Upper lobe of left lung (tissue), 6 donors: ENCODE data around the gene NBAS. TPM values are rescaled to one million over a fixed set of nuclear protein-coding genes. Genes with fewer than 3 reads are reported as not detected.

Experiments used
- ATAC-seq, 2 donors: fragments of 200-7000 bp; cut with Tn5 transposase; one replicate each; pipeline ENCODE4 v1.9.1; 2022; ENCODE audit warnings: mild to moderate bottlenecking in 2 of 2, moderate library complexity in 2 of 2; ENCODE audit not compliant: low FRiP score in 2 of 2
- DNase-seq, 2 donors: peaks; one replicate each; pipeline ENCODE4 v3.0.0-alpha.2; 2019 to 2020
- H3K27ac ChIP-seq, 4 donors: fragments of 200-600 bp; sonication (generic); one replicate each; pipeline ENCODE4 v1.5.1; 2016 to 2019
- H3K27me3 ChIP-seq, 4 donors: fragments of 200-600 bp; sonication (generic); one replicate each; pipeline ENCODE4 v1.5.1; 2017 to 2019
- H3K36me3 ChIP-seq, 4 donors: fragments of 200-600 bp; sonication (generic); one replicate each; pipeline ENCODE4 v1.5.1; 2016 to 2019
- H3K4me1 ChIP-seq, 4 donors: fragments of 200-600 bp; sonication (generic); one replicate each; pipeline ENCODE4 v1.5.1; 2018 to 2019
- H3K4me3 ChIP-seq, 4 donors: fragments of 200-600 bp; sonication (generic); one replicate each; pipeline ENCODE4 v1.5.1; 2017 to 2019; ENCODE audit warnings: mild to moderate bottlenecking in 2 of 4, moderate library complexity in 1 of 4
- H3K9me3 ChIP-seq, 4 donors: fragments of 200-600 bp; sonication (generic); one replicate each; pipeline ENCODE4 v1.5.1; 2018 to 2019
- EP300 ChIP-seq, 4 donors: sonication (generic); formaldehyde crosslinking; IDR thresholded peaks; one replicate each; pipeline ENCODE4 v1.5.1; 2017; ENCODE audit warnings: antibody characterized with exemption in 4 of 4, control low read depth in 2 of 4
- POLR2A ChIP-seq, 4 donors: fragments of 450-650 bp; IDR thresholded peaks; one replicate each; pipeline ENCODE4 v1.5.1; 2016 to 2017; ENCODE audit warnings: antibody characterized with exemption in 4 of 4, mild to moderate bottlenecking in 2 of 4
- POLR2AphosphoS5 ChIP-seq, 2 donors: sonication (generic); formaldehyde crosslinking; IDR thresholded peaks; one replicate each; pipeline ENCODE4 v1.5.1; 2017; ENCODE audit warnings: antibody characterized with exemption in 2 of 2
- WGBS, 2 donors: methylation state at CpG; one replicate each; pipeline ENCODE4 v1.1.5; 2017 to 2018; 5-methylcytosine and 5-hydroxymethylcytosine counted together
- total RNA-seq, 6 donors: library from RNA; depleted of rRNA in 4 of 6; stranded (reverse); fragments of >200 nt in 4 of 6; gene quantifications; one replicate each; pipeline versions ENCODE4 v1.1.0 to v1.2.1, GENCODE V29; 2016 to 2021
- TF ChIP-seq, protein P1 (sequence below), 6 experiments: fragments of 450-650 bp in 4 of 6; fragments of 200-600 bp in 2 of 6; sonication (generic) in 2 of 6; IDR thresholded peaks; one replicate each; pipeline ENCODE4 v1.5.1; 2016 to 2019; ENCODE audit warnings: antibody characterized with exemption in 6 of 6
- donor health status: DM: no; HTN: no; CAD: no; lungs with moderate emphysema.
- donor health status: DM: no; HTN: yes; CAD: no; lungs with severe emphysema.

NBAS gene
- total RNA-seq, 6 donors from 2014 or later: 33.2 to 75.5 (median 43.1) TPM

DNA sequence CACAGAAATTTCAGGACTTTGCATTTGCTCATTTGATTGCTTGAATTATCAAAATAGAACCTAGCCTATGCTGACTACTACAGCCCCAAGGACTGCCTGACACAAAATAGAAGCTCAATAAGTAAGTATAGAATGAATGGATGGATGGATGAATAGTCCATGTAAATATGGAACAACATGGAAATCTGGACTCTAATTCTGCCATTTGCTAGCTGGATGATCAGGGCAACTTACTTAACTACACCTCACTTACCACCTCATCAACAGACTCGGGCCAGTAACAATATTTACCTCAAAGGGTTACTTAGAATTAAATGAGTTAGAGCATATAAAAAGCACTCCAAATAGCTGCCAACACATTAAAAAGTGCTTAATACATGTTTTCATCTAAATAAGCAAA, 50.6 kb downstream of the NBAS start:
- no peak for ATAC-seq
- 90 to 93% methylated on average over 1 of the region's 1 CpG for WGBS, 2 donors
- no peaks in the 10 kb centered on the region for H3K9me3 ChIP-seq
- H3K4me3 ChIP-seq: no peak overlapping the region
- no peaks in the 10 kb centered on the region for H3K4me1 ChIP-seq
- no peaks in the 10 kb centered on the region for H3K27me3 ChIP-seq
- no peak for DNase-seq
- peaks cover 0 to 54% (median 7%) of the 10 kb centered on the region in 4 donors for H3K36me3 ChIP-seq
- H3K27ac ChIP-seq: no peak overlapping the region
- TF ChIP-seq, protein P1, sequence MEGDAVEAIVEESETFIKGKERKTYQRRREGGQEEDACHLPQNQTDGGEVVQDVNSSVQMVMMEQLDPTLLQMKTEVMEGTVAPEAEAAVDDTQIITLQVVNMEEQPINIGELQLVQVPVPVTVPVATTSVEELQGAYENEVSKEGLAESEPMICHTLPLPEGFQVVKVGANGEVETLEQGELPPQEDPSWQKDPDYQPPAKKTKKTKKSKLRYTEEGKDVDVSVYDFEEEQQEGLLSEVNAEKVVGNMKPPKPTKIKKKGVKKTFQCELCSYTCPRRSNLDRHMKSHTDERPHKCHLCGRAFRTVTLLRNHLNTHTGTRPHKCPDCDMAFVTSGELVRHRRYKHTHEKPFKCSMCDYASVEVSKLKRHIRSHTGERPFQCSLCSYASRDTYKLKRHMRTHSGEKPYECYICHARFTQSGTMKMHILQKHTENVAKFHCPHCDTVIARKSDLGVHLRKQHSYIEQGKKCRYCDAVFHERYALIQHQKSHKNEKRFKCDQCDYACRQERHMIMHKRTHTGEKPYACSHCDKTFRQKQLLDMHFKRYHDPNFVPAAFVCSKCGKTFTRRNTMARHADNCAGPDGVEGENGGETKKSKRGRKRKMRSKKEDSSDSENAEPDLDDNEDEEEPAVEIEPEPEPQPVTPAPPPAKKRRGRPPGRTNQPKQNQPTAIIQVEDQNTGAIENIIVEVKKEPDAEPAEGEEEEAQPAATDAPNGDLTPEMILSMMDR (IDR thresholded peaks at IDR 0.05): no peak
- TF ChIP-seq EP300 (IDR thresholded peaks at IDR 0.05) (no peak), POLR2A (IDR thresholded peaks at IDR 0.05) (no peak), POLR2AphosphoS5 (IDR thresholded peaks at IDR 0.05) (no peak)

DNA sequence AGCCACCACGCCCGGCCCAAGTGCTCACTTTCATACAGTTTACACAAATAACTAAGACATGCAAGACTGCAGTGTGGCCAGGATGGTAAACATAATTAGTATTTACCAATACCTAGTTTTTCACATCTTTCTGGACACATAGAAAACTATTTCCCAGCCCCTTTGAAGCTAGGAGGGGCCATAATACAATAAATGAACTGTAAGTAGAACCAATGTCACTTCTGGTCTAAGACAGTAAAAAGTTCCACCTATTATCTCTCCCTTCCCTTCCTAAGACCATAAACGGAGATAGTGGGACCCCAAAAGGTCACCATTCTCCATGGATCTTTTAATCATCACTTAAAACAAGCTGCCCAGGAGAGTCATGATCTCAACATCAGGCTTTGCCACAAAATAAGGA, 51.0 kb downstream of the NBAS start:
- TF ChIP-seq, protein P1 (IDR thresholded peaks at IDR 0.05): no peak
- no peak for TF ChIP-seq POLR2AphosphoS5 (IDR thresholded peaks at IDR 0.05)
- no peak for TF ChIP-seq EP300 (IDR thresholded peaks at IDR 0.05)
- no peak for TF ChIP-seq POLR2A (IDR thresholded peaks at IDR 0.05)
- Histone ChIP-seq H3K9me3 (no peaks in the 10 kb centered on the region), H3K4me1 (no peaks in the 10 kb centered on the region), H3K27me3 (no peaks in the 10 kb centered on the region), H3K27ac (no peak overlapping the region), H3K36me3 (peaks cover 0 to 50% (median 7%) of the 10 kb centered on the region in 4 donors), H3K4me3 (no peak overlapping the region)
- DNase-seq (no peak), ATAC-seq (no peak)
- WGBS, 2 donors: 97 to 100% methylated on average over 3 of the region's 3 CpGs

DNA sequence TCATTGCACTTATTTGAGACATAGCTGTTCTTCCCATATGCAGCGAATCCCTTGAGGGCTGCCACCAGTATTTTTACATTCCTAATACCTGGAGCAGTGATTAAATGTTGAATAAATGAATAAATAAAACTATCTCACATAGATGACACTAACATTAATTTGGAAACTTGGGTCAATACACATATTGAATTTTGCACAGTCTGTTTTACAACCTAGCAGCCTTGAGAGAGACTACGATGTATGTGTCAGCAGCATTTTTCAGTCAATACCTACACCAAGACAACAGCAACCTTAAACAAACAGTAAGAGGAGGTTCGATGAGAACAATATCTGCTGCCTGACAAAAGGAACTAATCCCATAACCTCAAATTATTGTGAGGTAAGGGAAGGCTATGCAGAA, 53.4 kb downstream of the NBAS start:
- TF ChIP-seq POLR2AphosphoS5 (IDR thresholded peaks at IDR 0.05) (no peak), POLR2A (IDR thresholded peaks at IDR 0.05) (no peak), EP300 (IDR thresholded peaks at IDR 0.05) (no peak)
- TF ChIP-seq, protein P1 (IDR thresholded peaks at IDR 0.05): no peak
- 93 to 97% methylated on average over 3 of the region's 3 CpGs for WGBS, 2 donors
- Histone ChIP-seq H3K36me3 (peaks cover 0 to 52% (median 10%) of the 10 kb centered on the region in 4 donors), H3K9me3 (no peaks in the 10 kb centered on the region), H3K27ac (no peak overlapping the region), H3K4me3 (no peak overlapping the region), H3K27me3 (no peaks in the 10 kb centered on the region), H3K4me1 (no peaks in the 10 kb centered on the region)
- no peak for ATAC-seq
- DNase-seq: no peak

DNA sequence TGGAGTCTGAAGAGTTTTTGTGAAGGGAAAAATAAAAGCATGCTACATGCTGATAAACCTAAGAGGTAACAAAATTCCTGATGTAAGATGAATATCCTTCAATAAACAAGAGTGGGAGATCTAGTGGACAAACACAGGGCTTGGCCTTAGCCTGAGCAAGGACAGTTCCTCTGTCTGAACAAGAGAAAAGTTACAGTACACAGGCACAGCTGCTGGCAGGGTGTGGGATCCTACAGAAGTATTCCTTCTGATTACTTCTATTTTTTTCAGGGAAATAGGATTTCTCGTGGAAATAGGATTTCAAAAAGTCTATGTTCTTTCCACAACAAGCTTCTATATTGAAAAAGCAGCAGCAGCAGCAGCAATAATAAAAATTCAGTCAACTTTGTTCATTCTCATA, 54.1 kb downstream of the NBAS start:
- ATAC-seq (no peak), DNase-seq (no peak)
- Histone ChIP-seq H3K9me3 (no peaks in the 10 kb centered on the region), H3K4me1 (no peaks in the 10 kb centered on the region), H3K27ac (no peak overlapping the region), H3K4me3 (no peak overlapping the region), H3K36me3 (peaks cover 0 to 51% (median 10%) of the 10 kb centered on the region in 4 donors), H3K27me3 (no peaks in the 10 kb centered on the region)
- 95 to 97% methylated on average over 1 of the region's 1 CpG for WGBS, 2 donors
- TF ChIP-seq, protein P1 (IDR thresholded peaks at IDR 0.05): no peak
- TF ChIP-seq EP300 (IDR thresholded peaks at IDR 0.05) (no peak), POLR2AphosphoS5 (IDR thresholded peaks at IDR 0.05) (no peak), POLR2A (IDR thresholded peaks at IDR 0.05) (no peak)

DNA sequence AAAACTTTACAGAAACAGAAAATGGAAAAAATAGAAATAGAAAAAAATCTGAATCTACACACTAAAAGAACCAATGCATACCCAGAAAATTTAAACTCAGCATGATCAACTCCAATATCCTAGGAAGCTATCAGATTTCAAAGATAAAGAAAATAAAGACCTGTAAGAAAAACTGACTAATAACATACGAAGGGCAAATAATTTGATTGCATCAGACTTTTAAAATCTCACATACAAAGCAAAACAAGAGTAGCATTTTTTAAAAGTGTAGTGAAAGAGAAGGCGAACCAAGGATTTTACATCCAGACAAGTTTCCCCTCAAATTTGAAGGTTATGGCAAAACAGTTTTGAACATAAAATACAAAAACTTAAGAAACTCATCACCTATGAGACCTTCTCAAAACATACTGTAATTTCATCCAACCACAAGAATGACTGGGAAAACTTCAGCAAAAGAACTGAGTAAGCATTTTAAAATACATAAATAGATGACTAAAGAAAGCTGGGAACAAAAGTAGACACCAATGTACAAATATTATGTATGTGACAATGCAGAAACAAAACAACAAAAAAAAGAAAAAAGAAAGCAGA, 54.8 kb downstream of the NBAS start:
- TF ChIP-seq, protein P1 (IDR thresholded peaks at IDR 0.05): no peak
- TF ChIP-seq POLR2AphosphoS5 (IDR thresholded peaks at IDR 0.05): no peak
- TF ChIP-seq EP300 (IDR thresholded peaks at IDR 0.05): no peak
- TF ChIP-seq POLR2A (IDR thresholded peaks at IDR 0.05): no peak
- DNase-seq: no peak
- Histone ChIP-seq H3K27me3 (no peaks in the 10 kb centered on the region), H3K4me3 (no peak overlapping the region), H3K4me1 (no peaks in the 10 kb centered on the region), H3K27ac (no peak overlapping the region), H3K9me3 (no peaks in the 10 kb centered on the region), H3K36me3 (peaks cover 0 to 49% (median 10%) of the 10 kb centered on the region in 4 donors)
- ATAC-seq: no peak
- WGBS, 2 donors: 86 to 87% methylated on average over 2 of the region's 2 CpGs
